Liver (tissue), 2 donors: ENCODE measurements around the gene SPON2.
A peak's percentile ranks its signal among the peaks of the same experiment; 100 is the strongest.

ENCODE experiments used
- HNF4G ChIP-seq: IDR thresholded peaks from 2 replicates; pipeline ENCODE4 v1.6.1; 2016; ENCODE audit warnings: antibody characterized with exemption
- TF ChIP-seq, protein P1 (sequence below): IDR thresholded peaks from 2 replicates; pipeline ENCODE4 v1.6.1; 2016; ENCODE audit warnings: antibody characterized with exemption, mild to moderate bottlenecking
- donor health status: healthy.

DNA sequence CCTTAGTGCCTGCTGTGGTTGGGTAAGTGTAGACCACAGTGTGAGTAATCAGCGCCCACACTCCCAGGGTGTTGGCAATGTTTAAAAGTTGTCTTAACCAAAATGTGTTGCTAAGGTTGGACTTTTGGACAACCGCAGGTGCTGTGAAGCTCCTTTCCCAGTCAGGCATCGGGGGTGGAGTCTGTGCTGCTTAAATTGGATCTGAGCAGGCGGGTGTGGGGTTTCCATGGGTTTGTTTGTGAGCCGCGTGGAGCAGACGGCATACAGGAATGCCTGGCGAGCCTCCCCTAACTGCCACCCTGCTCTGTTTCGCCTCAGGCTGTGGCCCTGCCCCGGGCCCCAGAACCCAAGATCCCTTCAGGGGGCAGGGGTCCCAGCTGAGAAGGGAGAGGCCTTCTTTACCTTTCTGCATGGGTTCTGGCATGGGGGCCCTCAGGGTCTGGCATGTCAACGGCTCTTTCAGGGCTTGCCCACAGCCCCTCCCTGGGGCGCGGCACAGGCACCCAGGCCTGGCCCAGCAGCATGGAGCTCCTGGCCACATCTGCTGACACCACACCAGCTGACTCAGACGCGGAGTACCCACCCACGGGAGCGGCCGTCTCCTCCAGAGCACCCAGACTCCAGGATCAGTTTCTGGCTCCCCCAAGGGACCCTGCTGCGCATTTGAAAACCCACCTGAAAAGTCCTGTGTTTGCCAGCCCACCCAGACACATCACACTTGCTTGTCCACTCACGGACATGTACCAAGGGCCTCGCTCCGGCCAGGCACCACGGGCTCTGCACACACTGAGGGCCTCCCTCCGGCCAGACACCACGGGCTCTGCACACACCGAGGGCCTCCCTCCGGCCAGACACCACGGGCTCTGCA is 5.1 kb upstream of the SPON2 start:
- TF ChIP-seq, protein P1, sequence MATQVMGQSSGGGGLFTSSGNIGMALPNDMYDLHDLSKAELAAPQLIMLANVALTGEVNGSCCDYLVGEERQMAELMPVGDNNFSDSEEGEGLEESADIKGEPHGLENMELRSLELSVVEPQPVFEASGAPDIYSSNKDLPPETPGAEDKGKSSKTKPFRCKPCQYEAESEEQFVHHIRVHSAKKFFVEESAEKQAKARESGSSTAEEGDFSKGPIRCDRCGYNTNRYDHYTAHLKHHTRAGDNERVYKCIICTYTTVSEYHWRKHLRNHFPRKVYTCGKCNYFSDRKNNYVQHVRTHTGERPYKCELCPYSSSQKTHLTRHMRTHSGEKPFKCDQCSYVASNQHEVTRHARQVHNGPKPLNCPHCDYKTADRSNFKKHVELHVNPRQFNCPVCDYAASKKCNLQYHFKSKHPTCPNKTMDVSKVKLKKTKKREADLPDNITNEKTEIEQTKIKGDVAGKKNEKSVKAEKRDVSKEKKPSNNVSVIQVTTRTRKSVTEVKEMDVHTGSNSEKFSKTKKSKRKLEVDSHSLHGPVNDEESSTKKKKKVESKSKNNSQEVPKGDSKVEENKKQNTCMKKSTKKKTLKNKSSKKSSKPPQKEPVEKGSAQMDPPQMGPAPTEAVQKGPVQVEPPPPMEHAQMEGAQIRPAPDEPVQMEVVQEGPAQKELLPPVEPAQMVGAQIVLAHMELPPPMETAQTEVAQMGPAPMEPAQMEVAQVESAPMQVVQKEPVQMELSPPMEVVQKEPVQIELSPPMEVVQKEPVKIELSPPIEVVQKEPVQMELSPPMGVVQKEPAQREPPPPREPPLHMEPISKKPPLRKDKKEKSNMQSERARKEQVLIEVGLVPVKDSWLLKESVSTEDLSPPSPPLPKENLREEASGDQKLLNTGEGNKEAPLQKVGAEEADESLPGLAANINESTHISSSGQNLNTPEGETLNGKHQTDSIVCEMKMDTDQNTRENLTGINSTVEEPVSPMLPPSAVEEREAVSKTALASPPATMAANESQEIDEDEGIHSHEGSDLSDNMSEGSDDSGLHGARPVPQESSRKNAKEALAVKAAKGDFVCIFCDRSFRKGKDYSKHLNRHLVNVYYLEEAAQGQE, result peak; percentile 68
- TF ChIP-seq HNF4G, result peak; percentile 56
